NCI-H146 treated with DMSO at 0.1 percent for 48 hours (cell line): ENCODE results near the gene RHOG.
"Not testable (repeated sequence)": the region's sequence is repeated elsewhere in the genome, so short reads cannot be mapped to it uniquely, and the experiment has no call there.

Experiments used
- DNase-seq: peaks from one replicate; lab custom pipeline; 2025; ENCODE audit not compliant: unreplicated experiment; lab: John Stamatoyannopoulos, UW

RHOG gene

GRCh38 chr11:3840870-3841425 is at the start of gene RHOG:
Gene RHOG (minus strand): TSS chr11:3840959. CDS start chr11:3828138, 12,821 bp downstream.
- peak; percentile 55 for DNase-seq

GRCh38 chr11:3890014-3890413 is 49.3 kb upstream of the RHOG start:
- DNase-seq, result no peak

DNA sequence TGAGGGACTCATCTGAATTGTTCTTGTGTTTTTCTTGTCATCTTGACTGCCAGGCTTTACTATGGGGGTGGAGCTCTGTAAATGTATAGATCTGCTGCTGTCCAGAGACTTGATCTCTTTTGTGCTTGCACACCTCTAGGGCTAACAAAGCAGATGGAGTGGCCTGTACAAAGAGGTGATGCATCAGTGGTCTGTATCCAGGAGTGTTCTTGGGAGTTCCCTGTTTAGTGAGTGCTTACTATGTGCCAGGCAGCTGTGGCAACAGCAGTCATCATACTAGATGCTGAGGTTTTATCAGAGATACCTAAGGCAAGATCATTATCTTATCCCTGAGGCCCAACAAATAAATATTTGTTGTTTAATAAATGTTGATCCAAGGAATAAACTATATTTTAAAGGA is 48.1 kb upstream of the RHOG start:
- DNase-seq, result no peak

DNA sequence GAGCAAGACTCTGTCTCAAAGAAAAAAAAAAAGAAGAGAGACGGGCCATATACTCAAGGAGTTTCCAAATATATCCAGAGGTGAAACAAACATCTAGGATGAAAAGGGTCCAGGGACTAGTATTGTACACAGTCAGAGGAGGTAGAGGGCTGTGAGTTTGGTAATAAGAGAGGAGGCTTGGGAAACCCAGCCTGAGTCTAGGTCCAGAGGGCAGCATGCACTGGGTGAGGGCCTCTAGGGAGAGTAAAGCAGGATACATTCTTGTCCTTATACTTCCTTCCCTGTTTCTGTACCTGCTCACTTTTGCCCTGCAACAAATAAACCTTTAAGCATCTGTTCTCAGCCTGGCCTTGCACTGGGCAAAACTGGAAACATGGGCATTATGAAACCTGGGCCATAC is 46.2 kb upstream of the RHOG start:
- no peak for DNase-seq

DNA sequence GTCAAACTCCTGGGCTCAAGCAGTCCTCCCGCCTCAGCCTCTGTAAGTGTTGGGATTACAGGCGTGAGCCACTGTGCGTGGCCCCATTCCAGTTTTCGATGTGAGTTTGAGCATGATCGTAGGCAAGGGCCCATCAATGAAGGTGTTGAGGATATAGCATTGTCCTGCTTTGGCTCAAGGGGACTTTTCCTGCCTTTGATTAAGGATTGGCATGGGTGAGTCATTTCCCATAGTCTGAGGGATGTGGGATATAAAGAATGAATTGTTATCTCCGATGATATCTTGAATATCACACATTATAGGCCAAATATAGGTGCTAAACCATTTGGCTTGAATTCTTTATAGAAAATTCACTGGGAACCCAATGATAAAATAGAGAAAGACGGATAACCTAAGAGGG is 45.1 kb upstream of the RHOG start:
- no peak for DNase-seq

DNA sequence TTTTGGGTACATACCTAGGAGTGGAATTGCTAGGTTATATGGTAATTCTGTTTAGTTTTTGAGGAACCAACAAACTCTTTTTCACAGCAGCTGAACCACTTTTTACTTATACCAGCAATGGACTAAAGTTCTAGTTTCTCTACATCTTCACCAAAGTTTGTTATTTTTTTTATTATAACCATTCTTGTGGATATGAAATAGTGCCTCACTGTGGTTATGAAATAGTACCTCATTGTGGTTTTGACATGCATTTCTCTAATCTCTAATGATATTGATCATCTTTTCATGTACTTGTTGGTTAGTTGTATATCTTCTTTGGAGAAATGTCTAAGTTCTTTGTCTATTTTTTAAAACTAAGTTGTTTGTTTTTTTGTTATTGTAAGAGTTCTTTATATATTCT is 41.9 kb upstream of the RHOG start:
- no peak for DNase-seq

DNA sequence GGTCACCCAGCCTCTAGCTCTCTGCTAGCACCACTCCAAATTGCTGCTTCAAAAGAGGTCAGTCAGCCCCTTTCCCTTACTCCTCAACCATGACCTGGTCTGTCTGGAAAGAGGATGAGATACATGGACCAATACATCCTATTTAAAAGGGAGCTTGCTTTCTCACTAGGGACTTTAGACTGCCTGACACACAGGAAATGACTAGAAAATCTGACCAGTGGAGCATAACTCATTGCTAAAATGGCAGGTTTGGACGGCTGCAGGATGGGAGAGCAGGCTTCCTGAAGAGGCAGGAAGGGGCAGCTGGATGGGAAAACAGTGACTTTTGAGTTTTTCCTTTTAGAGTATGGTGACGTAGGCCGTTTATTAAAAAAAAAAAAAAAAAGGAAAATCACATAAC is 40.0 kb upstream of the RHOG start:
- no peak for DNase-seq

- DNase-seq, result no peak
Observed at GRCh38 chr11:3879967-3880542, 39.3 kb upstream of the RHOG start.

- DNase-seq, result no peak
Observed at GRCh38 chr11:3879216-3879966, 38.6 kb upstream of the RHOG start.

- DNase-seq, result no peak
Observed at GRCh38 chr11:3878258-3878584, 37.5 kb upstream of the RHOG start.

DNA sequence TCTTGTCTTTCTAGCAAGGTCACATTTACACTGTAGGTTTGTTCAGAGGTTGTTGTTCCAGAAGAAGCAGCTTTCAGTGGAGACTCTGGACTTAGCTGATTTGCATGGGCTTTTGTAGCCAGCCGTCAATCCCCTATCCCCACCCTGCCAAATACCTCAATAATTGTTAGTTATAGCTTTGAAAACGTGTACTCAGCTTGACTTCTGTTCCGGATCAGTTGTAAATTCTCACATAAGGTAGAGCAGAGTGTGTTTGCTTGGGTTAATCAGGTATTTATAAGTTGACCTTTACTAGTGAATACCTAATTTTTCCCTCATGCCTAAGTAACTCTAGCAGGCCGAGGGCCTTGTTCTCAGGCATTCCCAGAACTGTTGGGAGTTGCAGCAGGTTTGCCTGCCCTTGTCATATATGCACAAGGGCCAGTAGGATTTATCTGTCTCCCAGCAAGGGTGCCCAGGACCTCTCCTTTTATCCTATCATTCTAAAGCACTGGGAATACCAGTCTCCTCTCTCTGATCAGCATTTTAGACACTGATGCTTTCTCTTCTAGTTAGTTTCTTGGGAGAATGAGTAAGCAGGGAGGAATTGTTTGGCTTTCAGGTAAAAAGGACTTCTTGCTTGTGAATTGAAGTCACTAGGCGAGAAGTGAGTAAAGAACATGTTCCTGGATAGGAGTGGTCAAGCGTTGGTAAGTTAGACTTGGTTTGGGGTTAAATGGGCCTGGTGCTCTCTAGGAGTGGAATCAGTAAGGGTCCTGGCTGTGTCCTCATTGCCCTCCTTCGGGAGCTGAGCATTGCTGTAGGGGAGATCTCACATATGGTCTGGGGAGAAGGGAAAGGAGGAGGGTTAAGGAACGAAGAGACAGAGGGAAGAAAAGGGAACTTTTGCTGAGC is 36.9 kb upstream of the RHOG start:
- no peak for DNase-seq

GRCh38 chr11:3876613-3877012 is 35.9 kb upstream of the RHOG start:
- DNase-seq, result no peak

DNA sequence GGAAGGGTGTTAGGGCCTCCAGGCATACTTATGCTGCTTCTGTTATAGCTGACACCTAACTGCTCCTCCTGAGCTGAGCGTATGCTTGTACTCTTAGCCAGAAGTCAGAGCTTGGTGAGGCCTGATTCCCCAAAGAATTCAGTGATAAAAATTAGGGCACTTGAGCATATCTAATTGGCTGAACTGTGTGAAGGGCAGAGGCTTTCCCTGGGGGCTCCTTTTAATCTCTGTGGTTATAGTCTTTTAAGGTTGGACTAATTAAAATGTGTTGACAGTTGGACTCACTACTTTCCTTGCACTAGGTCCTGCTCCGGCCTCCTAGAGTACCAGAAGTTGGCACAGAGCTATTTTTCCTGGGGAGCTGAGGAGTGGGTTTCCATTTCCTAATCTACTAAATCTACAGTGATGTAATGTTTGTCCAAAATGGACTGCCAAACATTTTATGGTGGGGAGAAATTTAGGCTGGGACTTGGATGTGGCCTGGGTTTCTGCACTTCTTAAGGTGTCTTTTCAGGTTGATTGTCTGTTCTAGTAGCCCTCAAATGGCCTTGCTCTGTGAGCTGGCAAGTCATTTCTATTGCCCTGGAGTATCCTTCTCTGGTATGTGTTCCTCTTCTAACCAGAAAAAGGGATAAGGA is 33.1 kb upstream of the RHOG start:
- DNase-seq, result no peak

GRCh38 chr11:3867209-3868091 is 26.7 kb upstream of the RHOG start:
- DNase-seq, result no peak

GRCh38 chr11:3866836-3867208 is 26.1 kb upstream of the RHOG start:
- no peak for DNase-seq

DNA sequence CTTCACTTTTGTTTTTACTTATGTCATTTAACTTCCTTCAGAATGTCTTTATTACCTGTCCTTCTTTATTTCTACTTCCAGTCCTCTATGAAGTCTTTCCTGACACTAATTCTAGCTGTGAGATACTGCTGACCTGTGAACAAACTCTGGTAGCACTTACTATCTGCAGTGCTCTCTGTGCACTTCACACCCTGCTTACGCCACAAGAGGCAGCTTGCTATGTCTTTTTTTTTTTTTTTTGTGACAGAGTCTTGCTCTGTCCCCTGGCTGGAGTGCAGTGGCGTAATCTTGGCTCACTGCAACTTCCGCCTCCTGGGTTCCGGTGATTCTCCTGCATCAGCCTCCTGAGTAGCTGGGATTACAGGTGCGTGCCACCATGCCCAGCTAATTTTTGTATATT is 25.4 kb upstream of the RHOG start:
- DNase-seq, result no peak

DNA sequence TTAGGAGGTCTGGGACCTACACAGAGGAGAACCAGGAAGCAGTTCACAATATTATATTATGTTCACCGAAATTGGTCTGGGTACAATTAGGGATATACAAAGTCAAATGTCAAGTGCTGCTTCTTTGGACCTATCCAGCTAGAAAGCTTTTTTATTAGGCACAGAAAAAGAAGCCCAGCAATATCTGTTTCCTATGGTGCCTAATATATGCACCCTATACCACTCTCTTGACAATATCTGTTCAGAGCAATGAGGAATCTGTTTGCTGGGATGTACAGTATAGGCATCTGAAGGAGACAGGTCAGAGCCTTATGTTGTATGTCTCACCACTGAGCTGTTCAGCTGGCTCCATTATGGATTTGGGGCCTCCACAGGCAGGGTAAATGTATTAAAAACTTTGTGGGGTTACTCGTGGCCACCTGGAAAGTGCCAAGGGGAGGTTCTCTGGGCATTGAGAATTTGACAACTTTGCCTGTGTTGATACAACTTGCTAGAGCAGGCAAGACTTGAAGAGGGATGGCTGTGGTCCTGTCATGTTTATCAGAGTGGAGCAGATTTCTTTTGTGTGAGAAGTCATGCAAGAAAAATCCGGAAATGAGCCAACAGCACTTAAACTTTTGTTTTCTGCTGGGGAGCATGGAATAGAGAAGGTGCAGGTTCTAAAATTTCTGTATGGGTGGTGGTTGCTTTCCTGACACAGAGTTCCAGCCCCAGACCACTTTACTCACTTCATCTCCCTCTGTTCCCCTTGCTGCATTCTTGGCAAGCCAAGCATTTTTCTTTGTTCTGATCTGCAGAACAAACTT is 24.8 kb upstream of the RHOG start:
- no peak for DNase-seq

- DNase-seq, result no peak
Observed at GRCh38 chr11:3861683-3862082, 20.9 kb upstream of the RHOG start.

GRCh38 chr11:3860898-3861393 is 20.2 kb upstream of the RHOG start:
- not testable (repeated sequence) for DNase-seq
